Measurements from ENCODE around the gene NUBP2.

Gene NUBP2, protein sequence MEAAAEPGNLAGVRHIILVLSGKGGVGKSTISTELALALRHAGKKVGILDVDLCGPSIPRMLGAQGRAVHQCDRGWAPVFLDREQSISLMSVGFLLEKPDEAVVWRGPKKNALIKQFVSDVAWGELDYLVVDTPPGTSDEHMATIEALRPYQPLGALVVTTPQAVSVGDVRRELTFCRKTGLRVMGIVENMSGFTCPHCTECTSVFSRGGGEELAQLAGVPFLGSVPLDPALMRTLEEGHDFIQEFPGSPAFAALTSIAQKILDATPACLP

DNA sequence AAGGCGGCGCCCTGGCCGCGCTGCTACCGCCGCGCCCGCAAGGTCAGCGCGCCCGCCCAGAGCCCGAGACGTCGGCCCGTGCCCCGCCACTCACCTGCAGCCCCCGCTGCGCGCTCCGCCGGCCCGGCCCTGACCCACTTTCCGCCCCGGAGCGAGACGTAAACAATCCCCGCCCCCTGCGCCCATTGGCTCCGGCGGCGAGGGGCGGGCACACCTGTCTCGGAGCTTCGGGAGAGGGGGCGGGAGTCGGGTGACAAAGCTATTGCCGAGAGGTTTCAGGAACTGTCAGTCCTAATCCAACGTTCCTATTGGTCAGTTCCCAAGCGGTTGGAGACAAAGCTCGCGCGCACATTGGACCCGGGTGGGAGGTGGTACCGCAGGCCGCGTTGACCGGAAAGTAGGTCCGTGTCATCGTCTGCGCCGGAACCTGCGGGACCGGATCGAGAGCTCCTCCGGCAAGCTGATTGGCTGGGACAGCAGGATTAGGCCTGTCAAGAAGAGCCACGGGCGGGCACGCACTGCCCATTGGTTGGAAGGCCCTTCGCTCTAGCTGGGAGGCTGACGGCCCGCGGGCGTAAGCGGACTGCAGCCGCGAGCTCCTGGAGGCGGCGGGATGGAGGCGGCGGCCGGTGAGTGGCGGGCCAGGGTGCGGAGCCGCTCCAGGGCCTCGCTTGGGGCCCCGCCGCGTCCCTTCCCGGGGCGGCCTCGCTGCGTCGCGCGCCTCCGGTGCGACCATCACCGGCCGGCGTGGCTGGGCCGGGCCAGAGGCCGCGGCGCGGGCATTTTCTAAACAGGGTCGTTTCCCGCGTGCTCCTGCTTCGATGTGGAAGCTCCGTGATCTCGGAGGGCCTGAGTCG is at the start of gene NUBP2, which contains the start of gene SPSB3:
Gene NUBP2 (plus strand): TSS at position 553 of the 857 bp plus-strand sequence. CDS start 61 bp downstream, at position 614.
Gene SPSB3 (minus strand): TSS at position 164 of the 857 bp plus-strand sequence. CDS start 1,088 bp downstream, outside the sequence.
- in situ Hi-C loops (cut with HindIII; ENCODE audit: low sequenced_read_pairs) = no loop called here

DNA sequence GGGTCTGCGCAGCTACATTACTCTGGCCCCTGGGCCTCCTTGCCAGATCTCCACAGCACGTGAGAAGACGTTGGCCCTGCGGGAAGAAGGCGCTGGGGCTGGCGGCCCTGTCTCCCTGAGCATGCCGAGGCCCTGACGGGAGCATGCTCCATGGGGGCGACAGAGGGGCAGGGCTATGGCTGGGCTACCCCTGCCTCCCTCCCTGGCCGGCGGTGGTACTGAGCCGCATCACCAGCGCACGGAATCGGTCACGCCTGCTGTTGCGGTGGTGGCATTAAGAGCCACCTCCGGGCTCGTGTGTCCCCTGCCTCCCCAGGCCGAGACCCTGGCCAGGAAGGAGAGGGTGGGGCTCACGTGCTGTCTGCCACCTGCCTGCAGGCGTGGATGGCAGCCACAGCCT is 48.6 kb upstream of the NUBP2 start:
- in situ Hi-C loops (cut with HindIII; ENCODE audit: low sequenced_read_pairs) = no loop called here

DNA sequence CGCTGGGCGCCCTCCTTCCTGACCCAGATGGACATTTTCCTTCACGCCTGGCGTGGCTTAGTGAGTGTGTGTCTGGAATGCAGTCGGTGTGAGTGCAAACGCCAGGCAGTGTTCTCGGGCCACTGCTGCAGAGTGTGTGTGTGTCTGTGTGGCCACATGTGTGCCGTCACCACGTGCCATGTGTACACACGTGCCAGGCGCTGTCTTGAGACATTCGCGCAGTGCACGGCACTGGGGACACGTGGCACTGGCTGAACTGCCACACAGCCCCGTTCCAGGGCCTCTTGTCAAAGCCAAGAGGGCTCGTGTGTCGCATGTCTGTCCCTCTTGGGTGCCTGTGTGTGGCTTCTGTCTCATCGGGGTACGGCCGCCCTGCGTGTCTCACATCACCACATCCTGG is 47.9 kb upstream of the NUBP2 start:
- in situ Hi-C loops (cut with HindIII; ENCODE audit: low sequenced_read_pairs) = no loop called here

DNA sequence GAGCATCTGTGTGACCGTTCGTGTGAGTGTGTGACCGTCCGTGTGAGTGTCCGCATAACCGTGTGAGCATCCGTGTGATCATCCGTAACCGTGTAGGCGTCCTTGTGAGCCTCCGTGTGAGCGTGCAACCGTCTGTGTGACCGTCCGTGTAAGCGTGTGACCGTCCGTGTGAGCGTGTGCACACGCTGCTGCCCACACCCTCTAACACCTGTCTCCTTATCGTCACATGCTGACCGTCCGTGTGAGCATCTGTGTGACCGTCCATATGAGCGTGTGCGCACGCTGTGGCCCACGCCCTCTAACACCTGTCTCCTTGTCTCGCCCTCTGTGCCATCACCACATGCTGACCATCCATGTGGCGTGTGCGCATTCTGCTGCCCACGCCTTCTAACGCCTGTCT is 42.5 kb upstream of the NUBP2 start:
- in situ Hi-C loops (cut with HindIII; ENCODE audit: low sequenced_read_pairs) = no loop called here

DNA sequence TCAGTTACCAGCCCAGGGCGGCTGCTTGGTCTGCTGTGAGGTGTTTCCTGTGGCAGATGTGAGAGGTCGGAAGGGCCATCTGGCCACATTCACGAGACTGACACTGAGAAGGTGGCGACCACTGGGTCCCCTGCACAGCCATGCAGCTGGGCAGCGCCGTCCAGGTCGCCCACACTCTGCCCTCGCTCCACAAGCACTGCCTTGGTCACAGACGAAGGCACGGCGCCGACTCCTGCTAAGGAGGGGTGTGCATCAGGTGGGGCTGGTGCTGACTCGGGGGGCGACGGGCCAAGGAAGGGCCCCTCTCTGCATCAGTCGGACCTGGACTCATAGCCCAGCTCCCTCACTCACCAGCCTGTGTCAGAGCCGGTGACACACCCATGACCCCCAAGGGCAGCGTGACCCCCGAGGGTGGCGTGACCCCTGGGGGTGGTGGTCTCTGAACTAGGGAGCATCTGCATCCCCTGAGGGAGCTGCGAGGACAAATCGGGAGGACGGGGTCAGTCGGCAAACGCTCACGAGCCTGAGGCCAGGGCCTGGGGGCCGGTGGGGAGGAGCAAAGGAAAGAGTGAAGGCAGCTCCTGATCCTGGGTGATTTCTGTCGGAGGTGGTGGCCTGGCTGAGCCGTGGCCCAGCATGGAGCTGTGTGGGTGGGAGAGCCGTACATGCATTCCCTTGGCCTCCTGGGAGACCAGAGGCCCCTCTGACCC is 41.8 kb upstream of the NUBP2 start:
- in situ Hi-C loops (cut with HindIII; ENCODE audit: low sequenced_read_pairs) = no loop called here

DNA sequence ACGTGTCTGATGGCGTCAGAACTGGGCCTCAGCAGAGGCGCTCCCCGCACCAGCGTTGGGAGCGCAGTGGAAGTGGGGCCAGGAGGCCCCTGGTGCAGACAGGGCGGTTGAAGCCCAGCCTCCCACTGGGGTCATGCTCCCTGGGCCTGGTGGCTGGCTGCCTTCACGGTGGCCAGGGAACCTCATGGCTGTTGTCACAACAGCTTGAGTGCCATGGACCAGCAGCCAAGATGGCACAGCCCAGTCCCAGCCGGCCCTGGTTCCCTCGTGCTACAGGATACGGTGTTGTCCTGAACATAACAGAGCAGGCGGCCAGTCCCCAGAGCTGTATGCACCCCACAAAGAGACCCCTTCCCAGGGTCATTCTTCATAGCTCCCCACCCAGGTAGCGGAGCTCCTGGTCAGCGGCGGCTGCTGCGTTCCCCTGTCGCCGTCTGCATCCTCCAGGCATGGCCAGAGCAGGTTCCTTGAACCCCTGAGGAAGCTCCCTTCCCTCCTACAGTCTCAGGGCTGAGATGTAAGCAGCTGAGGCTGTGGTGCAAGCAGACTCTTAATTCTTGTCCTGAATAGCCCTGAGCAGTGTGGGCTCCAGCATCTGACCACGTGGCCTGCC is 41.1 kb upstream of the NUBP2 start:
- in situ Hi-C loops (cut with HindIII; ENCODE audit: low sequenced_read_pairs) = no loop called here

DNA sequence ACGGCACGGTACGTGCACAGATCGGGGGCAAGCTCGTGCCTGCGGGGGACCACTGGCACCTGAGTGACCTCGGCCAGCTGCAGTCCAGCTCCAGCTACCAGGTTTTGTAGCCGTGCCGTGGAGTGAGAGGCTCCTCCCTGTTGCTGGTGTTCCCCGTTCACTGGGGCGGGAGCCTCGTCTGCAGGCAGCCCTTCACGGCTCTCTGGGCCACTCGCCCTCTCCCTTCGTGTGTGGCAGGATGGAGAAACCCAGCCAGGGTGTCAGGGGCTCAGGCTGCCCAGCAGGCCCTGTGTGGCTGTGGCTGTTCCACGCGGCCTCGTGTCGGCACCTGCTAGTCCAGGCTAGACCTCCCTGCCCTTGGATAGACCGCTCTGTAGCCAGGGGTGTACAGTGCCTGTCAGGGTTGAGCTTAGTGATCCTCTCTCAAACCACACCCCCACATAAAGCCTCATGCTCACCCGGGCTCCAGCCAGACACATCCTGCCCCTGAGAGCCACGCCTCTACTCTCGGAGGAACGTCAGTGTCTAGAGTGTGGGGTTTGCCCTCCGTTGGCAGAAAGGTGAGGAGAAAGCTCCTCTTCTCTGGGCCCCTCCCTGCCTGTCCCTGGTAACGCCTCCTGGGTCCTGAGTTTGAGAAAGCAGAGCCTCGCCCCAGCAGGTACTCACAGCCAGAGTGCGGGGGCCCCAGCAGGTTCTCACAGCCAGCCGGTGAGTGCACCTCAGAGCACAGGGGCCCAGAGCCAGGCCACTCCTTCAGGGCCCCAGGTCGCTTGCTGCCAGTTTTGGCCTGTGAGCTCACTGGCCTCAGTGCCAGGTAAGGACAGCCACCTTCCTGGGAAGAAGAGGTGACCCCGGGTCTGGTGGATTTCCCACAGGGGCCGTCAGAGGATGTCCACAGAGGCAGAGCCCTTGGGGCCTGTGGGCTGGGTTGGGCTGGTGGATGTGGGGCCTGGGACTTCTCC is 39.1 kb upstream of the NUBP2 start:
- in situ Hi-C loops (cut with HindIII; ENCODE audit: low sequenced_read_pairs) = no loop called here

DNA sequence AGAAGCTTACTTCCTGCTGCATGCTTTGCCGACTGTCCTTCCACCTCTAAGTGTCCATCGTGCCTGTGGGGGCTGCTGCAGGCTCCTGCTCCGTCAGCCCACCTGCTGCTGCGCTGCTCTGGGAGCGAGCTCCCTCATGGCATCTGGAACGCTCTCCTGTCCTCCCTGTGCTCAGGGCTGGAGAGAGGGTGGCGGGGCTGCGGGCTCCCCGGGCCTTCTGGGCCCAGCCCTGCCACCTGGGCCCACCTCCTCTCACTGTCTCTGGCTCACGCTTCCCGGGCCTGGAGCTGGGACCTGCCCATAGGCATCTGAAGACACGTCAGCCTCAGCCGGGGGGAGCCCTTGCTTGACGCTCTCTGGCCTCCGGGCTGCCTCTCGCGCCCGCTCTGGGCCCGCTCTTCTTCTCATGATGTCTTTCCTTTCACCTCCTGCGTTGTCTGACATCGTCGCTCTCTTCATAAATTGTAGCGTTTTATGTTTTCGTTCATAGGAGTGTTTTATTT is 38.4 kb upstream of the NUBP2 start:
- in situ Hi-C loops (cut with HindIII; ENCODE audit: low sequenced_read_pairs) = no loop called here

DNA sequence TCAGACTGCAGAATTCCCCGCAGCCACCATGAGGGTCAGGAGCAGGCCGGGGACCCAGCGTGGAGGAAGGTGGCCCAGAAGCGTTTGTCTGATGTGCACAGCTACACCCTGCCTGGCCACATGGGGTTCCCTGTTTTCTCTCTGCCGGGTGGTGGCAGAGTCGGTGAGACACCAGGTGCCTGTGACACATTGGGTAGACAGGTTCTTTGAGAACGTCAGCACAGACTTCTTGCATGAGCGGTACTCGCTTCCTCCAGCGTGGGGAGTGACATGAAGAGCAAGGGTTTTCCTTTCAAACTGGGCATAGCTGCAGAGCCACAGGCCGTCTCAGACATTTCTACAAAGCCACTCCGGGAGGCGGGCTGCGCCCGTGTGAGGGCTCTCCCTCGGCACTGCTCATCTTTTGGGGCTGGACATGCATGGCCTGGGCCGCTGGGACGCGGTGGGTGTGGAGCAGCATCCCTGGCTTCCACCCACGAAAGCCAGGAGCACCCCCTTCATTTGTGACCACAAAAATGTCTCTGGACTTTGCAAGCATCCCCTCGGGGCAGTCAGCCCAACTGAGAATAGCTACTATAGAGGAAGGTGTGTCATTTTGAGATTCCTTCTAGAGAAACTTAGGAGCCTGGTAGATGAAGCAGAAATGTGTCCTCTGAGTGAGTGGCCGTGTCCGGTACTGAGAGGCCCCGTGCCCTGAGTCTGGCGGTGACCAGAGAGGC is 37.4 kb upstream of the NUBP2 start:
- in situ Hi-C loops (cut with HindIII; ENCODE audit: low sequenced_read_pairs) = no loop called here

DNA sequence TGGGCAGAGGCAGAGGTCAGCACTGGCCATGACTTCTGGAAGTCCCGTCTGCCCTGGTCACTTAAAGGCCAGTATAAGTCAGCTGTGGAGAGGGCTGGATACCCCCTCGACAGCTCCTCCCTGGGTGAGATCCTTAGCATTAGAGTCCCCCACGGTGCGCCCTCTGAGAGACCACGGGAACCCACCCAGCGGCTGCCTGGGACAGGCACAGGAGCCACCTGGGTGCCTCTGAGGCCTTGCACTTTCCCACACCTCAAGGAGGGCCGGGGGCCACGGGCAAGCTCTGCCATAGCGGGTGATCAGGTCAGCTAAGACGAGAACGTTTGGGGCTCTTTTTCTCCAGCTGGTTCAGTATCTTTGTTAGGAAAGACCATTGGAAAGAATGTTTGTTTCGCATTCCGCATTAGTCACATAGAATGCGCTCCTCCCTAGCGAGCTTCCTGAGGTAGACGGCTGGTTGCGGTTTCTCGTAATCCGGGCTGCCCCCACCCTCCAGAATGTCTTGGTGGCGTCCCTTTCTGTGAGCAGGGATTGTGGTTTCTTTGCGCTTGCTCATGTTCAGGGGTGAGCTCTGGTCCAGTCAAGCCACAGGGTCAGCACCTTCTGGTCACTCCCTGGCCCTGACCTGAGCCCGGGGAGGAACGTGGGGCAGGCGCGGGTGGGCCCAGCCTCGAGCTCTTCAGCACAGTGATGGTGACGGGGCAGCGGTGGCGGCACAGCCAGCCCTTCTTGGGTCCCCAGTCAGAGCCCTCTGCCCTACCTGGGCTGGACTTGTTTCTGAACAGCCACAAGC is 36.7 kb upstream of the NUBP2 start:
- in situ Hi-C loops (cut with HindIII; ENCODE audit: low sequenced_read_pairs) = no loop called here

DNA sequence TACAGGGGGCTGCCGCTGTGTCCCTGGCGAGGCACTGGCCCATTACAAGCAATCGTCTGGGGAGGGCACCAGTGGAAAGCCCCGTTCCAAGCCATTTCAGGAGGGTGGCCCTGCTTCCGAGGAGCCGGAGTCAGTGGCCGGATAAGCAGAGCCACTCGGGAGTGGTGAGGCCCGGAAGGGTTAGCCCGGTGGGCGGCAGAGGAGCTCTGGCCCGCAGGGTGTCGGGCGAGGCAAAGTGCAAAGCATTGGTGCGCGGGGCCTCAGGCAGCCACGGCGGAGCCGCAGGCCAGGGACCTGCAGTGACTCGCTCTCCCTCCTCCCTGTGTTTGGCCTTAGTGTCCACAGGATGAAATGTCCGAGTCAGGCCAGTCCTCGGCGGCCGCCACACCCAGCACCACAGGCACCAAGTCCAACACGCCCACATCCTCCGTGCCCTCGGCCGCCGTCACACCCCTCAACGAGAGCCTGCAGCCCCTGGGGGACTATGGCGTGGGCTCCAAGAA is 36.0 kb upstream of the NUBP2 start:
- in situ Hi-C loops (cut with HindIII; ENCODE audit: low sequenced_read_pairs) = no loop called here

DNA sequence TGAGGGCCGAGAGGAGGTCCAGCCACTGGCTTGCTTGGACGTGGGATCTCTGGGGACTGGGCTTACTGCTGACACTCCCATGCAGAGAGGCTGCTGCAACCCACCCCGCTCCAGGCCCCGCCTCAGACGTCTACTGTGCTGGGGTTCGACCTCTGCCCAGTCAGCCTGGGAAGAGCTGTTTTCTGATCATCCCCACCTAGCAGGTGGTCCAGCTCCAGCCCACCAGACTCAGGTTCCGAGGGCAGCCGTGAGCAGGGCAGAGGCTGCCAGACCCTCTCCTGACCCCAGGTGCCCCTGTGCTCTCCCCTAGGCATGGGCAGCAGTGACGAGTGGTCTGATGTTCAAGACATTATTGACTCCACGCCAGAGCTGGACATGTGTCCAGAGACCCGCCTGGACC is 34.8 kb upstream of the NUBP2 start:
- in situ Hi-C loops (cut with HindIII; ENCODE audit: low sequenced_read_pairs) = no loop called here

DNA sequence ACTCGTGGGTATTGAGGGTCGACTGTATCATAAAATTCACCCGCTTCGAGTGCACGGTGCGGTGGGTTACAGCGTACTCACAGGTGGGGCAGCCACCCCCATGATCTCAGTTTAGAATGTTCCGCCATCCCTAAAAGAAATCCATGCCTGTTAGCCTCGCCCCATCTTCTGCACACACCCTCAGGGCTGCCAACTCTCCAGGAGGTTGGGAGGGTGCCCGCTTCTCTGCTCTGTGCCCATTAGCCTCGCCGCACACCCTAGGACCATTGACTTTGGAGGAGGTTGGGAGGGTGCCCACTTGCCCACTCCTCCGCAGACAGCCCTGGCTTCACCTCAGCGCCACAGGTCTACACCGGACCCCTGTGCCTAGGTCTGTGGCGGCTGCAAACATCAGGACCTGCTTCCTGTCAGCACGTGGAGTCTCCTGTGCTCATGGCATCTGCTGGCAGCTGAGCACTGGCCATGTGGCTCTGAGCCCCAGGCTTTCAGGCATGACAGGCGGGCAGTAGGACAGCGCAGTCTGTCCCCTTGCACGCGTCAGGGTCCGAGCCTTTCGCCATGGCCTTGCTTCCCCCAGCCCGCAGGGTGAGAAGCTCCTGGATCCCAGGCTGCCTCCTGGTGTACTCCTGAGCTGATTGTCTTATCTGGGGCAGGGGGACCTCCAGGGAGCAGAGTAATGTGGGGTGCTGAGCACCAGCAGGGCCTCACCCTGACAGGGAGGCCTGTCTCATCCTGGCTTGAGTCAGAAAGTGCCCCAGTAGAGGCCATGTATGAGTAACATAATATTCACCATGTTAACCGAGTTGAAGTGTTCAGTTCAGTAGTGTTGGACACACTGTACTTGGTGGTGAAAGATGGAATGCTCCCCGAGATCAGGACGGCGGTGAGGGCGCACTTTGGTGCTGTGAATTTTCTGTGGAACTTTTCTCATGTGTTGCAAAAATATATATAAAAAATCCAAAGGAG is 33.3 kb upstream of the NUBP2 start:
- in situ Hi-C loops (cut with HindIII; ENCODE audit: low sequenced_read_pairs) = no loop called here

DNA sequence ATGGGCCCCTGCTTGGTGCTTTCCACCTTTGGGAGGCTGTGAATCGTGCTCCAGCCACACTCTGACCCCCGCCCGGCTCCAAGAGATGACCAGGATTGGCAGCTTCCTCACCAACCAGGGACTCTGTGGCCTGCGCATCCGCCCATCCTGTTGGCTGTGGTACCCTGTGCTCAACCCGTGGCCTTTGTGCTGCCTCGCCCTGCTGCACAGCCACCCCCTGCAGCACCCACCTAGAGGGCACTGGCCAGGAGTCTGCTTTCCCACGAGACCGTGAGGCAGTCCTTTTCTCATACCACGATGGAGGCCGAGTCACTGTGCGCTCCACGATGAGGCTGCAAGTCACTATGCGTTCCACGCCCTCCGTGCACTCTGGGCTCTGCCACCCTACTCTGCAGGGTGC is 30.8 kb upstream of the NUBP2 start:
- in situ Hi-C loops (cut with HindIII; ENCODE audit: low sequenced_read_pairs) = no loop called here

DNA sequence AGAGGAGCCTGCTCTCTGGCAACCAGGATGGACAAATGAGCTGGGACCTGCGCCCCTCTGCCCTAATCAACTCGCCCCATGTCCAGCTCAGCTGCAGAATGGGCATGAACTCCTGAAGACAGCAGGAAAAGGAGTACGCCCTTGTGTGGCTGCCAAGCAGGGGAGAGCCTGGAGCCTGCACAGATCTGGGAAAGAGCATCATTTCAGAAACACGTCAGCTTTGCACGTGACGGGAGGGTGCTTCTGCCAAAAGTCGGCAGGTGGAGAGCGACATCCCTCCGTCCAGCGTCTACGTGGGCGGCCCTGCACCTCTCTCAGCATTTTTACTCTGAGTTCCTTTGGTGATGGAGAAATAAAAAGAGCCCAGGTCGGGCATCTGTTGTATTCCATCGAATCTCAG is 29.9 kb upstream of the NUBP2 start:
- in situ Hi-C loops (cut with HindIII; ENCODE audit: low sequenced_read_pairs) = no loop called here

DNA sequence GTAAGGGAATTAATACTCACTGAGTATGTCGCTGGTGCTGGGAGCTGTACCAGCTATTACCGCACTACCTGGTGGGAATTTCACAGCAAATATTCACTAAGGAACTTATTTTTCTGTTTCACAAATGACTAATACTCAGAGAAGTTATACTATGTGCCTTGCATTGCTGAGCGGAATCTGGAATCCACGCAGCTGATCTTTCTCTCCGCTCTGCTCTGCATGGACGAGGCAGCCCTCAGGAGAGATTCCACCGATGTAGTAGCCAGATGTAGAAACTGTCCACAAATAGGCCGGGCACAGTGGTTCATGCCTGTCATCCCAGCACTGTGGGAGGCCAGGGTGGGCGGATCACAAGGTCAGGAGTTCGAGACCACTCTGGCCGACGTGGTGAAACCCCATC is 28.6 kb upstream of the NUBP2 start:
- in situ Hi-C loops (cut with HindIII; ENCODE audit: low sequenced_read_pairs) = no loop called here

Data from DLD1 (cell line).